M059J (cell line): ENCODE results near the gene ATP5PF. TPM values are rescaled to one million over a fixed set of nuclear protein-coding genes. Genes with fewer than 3 reads are reported as not detected.
A peak's percentile ranks its signal among the peaks of the same experiment; 100 is the strongest.
"Not testable (repeated sequence)": the region's sequence is repeated elsewhere in the genome, so short reads cannot be mapped to it uniquely, and the experiment has no call there.

Source experiments
- DNase-seq: peaks from one replicate; pipeline ENCODE4 v3.0.0-alpha.2; 2012; ENCODE audit warnings: low read depth
- total RNA-seq: library from RNA; depleted of rRNA; stranded (reverse); fragments of >200 nt; shearing (Covaris generic); gene quantifications from 2 replicates; pipeline ENCODE4 v1.2.3, GENCODE V29; 2014; rRNA removed

ATP5PF gene
- total RNA-seq, 1 experiment from 2014 or later = 169 TPM

DNA sequence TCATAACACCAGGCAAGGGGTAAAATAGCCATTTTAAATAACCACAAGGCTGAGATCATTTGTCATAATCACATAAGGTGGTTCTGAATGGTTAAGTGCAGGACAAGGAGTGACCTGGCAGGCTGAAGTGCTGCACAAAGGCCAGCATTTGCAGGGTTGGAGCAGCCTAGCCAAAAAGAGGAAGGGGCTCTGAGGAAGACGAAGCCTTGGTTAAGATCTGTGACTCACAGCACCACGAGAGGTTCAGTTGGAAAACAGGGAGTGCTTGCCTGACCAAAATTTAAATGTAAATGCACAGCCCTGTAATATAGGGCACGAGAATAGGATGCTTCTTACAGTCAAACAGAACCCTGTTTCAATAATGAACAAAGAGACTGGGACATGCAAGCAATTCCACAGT, 12.1 kb downstream of the ATP5PF start:
- DNase-seq = no peak

DNA sequence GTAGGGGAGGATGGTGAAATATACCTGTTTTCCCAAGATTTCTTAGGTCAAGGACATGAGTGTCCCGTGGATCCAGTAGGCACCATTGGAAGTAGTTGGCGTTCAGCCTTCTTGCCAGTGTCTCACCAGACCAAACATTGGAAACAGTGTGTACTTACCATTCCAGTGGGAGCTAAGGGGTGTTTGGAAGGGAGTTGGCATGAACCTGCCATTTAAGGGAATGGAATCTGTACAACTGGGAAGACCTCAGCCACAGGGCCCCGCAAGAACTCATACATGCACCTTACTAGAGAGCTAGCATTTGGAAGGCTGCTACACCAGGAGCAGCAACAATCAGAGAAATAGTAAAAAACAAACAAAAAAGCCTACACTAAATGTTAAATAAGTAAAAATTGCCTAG, 12.7 kb downstream of the ATP5PF start:
- DNase-seq = no peak

DNA sequence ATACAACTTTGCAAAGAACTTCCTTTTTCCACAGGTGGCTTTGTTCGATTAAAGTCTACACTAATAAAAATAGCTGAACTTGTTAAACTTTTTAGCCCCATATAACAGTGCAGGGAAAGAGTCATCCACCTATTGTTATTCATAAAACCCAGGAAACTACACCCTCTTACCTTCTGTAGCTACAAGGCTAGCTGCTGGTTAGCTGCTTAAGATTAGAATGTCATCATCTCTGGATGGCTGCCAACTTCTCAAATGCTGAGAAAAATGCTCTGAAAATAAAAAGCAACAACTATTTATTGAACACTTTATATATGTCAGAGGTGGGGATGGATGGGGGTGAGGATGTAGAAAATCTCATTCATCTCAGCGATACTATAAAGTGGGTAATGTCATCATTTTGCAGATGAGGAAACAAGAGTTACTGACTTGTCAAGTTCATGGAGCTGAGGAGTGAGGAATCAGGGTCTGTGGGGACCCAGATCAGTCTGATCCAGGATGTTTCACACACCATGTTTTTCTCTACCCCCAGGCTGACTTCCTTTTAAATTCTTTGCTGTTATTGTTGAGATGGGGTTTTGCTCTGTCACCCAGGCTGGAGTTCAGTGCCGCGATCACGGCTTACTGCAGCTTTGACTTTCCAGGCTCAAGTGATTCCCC, 17.1 kb downstream of the ATP5PF start:
- DNase-seq = peak; percentile 43

DNA sequence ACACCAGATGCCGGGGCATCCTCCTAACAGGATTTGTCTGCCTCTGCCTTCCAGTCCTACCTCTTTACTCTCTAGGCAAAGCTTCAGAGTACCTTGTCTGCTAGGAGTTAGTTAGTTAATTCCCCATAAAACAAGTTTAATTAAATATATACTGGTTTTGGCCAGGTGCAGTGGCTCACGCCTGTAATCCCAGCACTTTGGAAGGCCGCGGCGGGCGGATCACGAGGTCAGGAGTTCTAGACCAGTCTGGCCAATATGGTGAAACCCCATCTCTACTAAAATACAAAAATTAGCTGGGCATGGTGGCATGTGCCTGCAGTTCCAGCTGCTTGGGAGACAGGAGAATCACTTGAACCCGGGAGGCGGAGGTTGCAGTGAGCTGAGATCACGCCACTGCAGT, 20.6 kb downstream of the ATP5PF start:
- not testable (repeated sequence) for DNase-seq

DNA sequence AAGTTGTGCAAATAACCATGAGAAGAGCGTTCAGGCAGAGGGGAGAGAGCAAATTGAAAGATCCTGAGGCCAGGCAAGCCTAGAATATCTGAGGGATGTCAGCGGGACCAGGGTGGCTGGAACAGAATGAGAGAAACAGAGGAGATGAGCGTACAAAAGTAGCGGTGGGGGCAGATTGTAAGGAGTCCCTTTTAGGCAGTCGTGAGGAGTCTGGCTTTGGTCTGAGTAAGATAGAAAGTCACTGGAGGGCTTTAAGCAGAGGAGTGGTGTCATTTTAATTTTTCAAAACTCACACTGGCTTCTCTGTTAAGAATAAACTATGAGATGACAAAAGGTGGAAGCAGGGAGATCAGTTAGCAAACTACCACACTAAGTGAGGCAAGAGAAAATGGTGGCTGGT, 24.2 kb downstream of the ATP5PF start:
- DNase-seq = no peak

DNA sequence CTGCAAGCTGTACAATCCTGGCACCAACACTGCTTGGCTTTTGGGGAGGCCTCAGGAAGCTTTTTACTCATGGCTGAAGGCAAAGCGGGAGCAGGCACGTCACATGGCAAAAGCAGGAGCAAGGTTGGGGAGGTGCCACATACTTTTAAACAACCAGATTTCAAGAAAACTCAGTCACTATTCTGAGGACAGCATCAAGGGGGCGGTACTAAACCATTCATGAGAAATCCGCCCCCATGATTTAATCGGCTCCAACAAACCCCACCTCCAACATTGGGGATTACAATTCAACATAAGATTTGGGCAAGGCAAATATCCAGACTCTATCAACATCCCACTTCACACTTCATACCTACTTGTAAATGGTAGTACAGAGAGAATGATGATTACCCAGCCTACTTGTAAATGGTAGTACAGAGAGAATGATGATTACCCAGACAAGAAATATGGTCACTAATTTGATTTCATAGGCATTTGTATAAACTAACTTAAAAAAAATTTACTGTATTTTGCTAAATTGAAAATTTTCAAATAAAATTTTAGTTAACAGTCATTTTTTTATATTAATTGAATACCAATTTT, 24.9 kb downstream of the ATP5PF start:
- DNase-seq = no peak

DNA sequence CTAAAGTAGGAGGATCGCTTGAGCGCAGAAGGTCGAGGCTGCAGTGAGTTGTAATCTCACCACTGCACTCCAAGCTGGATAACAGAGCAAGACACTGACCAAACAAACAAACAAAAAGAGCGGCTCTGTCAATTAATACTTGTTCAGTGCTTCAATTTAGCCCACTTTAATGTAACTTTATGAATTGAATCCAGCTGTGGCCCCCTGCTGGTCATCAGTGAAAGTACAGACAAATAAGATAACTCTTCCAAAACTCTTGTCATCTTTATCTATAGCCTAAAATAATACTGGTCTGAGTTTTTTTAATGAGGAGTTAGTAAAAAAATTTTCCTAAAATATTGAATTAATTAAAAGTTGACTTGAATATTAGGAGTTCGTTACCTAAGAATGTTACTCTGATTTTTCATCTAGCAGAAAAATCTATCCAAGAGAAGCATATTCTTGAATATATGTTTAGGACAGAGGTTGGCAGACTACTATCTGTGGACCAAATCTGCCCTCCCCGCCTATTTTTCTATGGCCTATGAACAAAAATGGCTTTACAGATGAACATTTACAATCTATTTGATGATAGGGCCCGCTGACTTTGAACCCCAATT, 26.1 kb downstream of the ATP5PF start:
- peak; percentile 55 for DNase-seq

DNA sequence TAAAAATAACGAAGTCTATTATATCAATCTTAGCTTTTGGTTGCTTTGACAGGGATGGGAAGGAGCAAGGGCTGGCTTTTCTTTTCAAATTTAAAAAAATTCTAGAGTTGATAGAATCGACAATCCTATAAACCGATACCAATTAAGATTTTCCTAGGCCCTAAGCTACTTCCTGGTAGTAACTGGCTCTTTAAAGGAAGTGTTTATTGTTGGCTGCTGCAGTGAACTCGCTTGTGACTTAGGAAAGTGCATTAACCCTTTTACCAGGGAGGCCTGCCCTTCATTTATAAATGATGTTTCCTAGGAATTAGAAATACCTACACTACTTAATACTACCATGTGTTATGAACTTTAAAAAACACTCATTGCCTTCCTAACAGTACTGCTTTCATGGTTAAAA, 33.2 kb downstream of the ATP5PF start:
- DNase-seq = no peak

DNA sequence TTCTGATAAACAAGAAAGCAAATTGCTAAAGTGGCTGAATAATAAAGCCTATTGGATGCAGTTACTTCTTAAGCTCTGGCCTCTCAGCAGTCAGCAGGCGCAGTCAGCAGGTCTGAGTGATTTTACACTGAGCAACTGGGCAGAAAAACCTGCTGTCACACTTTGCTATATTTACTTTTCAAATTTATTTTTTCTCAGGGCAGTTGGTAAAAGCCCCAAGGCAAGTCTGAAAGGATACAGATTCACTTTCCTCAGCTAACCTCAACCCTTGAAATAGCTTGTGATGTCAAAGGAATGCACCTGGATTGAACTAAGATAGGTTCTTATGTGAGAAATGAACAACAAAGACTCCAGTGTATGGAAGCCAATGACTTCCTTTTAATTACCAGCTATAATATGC, 34.0 kb downstream of the ATP5PF start:
- peak; percentile 74 for DNase-seq

DNA sequence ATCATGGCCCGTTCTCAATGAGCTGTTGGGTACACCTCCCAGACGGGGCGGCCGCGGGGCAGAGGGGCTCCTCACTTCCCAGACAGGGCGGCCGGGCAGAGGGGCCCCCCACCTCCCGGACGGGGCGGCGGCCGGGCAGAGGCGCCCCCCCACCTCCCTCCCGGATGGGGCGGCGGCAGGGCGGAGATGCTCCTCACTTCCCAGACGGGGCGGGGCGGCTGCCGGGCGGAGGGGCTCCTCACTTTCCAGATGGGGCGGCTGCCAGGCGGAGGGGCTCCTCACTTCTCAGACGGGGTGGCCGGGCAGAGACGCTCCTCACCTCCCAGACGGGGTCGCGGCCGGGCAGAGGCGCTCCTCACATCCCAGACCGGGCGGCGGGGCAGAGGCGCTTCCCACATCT, 39.2 kb downstream of the ATP5PF start:
- DNase-seq = not testable (repeated sequence)

DNA sequence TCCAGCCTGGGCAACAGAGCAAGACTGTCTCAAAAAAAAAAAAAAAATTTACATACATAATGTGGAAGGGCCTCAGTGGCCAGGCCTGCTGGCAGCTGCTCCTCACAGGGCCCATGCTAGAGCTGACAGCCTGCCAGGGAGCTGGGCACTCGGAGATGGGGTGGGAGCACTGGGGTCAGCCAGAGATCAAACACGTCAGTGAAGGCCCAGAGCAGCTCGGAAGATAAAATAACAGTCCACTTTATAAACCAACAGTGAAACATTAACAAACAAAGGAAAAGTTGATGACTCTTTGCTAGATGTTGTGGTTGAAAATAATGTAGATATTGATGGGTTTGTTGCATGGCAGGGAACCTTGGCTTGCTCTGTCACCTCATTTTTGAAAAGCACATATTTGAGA, 42.7 kb downstream of the ATP5PF start:
- peak; percentile 72 for DNase-seq

DNA sequence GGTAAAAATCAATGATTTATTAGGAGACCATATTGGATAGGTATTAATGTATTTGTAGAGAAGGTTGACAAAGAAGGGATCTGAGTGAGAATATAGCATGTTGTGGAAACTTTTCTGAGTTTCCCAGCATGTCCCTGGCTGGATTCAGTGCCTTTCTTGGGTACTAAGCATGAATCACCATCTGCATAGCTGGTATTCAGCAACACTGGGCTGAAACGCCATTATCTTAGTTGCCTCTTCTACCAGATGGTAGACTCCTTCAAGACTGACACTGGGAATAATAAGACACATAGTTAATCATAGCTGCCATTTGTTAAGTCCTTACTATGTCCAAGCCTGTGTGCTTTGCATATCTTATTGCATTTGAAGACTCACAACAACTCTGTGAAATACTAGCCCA, 45.5 kb downstream of the ATP5PF start:
- DNase-seq = peak; percentile 12

DNA sequence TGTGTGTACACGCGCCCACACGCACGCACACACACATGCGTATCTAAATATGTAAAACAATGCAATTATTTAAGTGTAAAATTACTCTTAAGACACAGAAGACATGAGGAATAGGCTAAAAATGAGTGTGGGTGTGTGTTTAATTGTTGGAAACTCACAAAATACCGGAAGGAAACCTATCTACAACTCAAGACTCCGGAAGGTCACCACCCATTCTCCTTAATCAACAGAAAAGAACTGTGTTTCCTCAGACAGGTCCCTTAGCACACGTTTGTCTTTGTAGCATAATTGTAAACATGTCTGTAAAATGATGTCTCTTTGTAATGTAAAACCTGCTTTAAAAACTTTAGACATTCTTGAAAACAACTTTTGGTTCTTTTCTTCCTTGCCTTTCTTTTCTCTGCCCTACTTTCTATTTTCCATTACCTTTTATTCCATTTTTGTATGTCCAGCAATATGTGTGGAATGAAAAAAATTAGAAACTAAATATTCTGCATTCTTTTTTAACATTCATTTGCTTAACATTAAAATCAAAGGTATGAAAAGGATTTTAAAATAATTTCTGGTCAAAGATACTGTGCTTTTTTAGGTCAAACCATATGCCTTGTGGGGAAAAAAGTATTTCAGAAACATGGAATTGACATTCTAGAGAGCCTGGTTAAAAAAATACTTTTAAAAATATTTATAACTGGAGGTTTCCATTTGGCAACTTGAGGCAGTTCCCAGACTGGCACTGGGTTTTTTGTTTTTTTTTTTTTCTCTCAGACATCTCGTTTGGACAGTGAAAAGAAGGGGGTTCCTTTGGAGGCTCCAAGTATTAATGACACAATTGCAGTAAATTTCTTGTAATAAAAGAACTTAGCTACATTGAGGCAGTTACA, 46.2 kb downstream of the ATP5PF start:
- DNase-seq = no peak

DNA sequence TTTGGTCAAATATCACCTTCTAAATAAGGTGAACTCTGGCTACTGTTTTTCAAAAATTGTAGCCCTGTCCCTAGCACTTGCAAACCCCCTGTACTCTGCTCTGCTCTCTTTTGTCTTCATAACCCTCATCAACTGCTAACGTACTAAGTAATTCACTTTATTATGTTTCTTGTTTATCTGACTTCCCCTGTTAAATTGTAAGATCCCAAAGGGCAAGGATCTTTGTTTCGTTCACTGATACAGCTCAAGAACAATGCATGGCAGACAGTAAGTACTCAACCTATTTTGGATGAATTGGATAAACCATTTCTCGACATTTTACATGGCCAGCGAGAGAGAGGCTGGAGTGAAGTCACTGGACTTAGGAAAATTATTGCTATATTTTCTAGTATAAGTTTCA, 46.9 kb downstream of the ATP5PF start:
- no peak for DNase-seq

DNA sequence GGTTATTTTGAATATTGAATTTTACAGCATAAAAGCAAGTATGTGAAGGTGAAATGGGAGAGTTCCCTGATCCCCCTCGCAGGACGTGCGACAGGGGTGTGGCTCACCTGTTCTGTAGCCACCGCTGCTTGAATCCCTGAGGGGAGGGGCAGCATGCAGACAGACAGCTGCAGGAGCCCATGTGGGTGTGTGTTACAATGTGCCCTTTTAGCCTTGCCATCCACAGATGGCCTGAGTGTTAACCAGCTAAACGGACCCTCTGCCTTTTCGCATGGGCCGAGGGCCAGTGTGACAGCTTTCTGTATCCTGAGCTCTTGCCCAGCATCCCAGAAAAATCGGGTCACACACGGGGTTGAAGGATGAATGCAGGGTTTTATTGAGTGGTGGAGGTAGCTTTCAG, 52.3 kb downstream of the ATP5PF start:
- DNase-seq = no peak

DNA sequence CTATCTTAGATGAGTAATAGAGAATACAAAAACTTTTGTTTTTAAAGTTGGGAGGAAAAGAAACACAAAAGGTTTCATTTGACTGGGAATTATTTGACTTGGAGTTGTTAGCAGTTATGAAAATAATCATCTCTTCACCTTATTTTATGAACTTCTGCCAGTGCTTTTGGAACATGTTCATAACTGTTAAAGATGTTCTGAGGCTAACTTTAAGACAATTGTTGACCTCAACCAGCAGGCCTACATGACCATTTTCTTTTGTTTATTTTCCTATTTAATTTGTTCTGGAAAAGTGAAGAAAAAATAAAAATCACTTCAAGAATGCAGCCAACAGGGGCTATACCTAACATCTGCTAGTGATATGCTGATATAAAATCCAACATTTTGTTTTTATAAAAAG, 58.3 kb downstream of the ATP5PF start:
- no peak for DNase-seq

Other genes starting within 250 kb of the ATP5PF start
- gene MRPL39, start 127.4 kb downstream of the ATP5PF start, total RNA-seq = 65.1 and 88.8 TPM in 2 replicates
- gene JAM2, start 95.6 kb downstream of the ATP5PF start, total RNA-seq = 1.7 and 3.0 TPM in 2 replicates
- 18.3 and 23.0 TPM in 2 replicates for gene GABPA, start 68 bp upstream of the ATP5PF start, total RNA-seq